ENCODE measurements around the gene KDM4C. TPM values are rescaled to one million over a fixed set of nuclear protein-coding genes. Genes with fewer than 3 reads are reported as not detected.

KDM4C gene
- total RNA-seq, 1 donor from 2014 or later: 26.6 TPM

DNA sequence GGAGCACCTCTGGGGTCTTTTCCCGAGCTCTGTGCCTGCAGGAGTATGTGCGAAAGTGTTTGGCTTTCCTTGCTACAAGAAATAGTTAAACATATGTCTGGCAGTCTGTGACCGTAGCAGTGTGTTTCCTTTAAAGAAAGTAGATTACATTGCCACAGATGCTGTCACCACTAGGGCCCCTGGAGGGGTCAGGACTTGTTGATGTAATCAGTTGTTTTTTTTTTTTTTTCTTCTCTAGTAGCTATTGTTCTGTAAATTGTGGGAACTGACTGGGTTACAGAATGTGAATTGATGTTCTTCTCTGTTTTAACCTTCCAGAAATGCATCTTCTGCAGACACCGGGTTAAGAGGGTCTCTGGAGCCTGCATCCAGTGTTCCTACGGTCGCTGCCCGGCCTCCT lies 345.6 kb downstream of the KDM4C start:
- Mint-ChIP-seq H3K27ac (no peak overlapping the region), H3K9me3 (ENCODE audit: low read depth) (peaks cover 4% of the 10 kb centered on the region), H3K27me3 (no peaks in the 10 kb centered on the region), H3K36me3 (ENCODE audit: insufficient read depth) (peaks cover 14% of the 10 kb centered on the region), H3K4me1 (ENCODE audit: low read depth) (no peaks in the 10 kb centered on the region), H3K4me3 (ENCODE audit: low read depth) (no peak overlapping the region)
- DNase-seq (ENCODE audit: low spot score, unreplicated experiment): no peak
- TF ChIP-seq, protein P1, sequence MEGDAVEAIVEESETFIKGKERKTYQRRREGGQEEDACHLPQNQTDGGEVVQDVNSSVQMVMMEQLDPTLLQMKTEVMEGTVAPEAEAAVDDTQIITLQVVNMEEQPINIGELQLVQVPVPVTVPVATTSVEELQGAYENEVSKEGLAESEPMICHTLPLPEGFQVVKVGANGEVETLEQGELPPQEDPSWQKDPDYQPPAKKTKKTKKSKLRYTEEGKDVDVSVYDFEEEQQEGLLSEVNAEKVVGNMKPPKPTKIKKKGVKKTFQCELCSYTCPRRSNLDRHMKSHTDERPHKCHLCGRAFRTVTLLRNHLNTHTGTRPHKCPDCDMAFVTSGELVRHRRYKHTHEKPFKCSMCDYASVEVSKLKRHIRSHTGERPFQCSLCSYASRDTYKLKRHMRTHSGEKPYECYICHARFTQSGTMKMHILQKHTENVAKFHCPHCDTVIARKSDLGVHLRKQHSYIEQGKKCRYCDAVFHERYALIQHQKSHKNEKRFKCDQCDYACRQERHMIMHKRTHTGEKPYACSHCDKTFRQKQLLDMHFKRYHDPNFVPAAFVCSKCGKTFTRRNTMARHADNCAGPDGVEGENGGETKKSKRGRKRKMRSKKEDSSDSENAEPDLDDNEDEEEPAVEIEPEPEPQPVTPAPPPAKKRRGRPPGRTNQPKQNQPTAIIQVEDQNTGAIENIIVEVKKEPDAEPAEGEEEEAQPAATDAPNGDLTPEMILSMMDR (IDR thresholded peaks at IDR 0.05; ENCODE audit: unreplicated experiment): no peak

- Mint-ChIP-seq H3K4me3 (ENCODE audit: low read depth) (no peak overlapping the region), H3K4me1 (ENCODE audit: low read depth) (no peaks in the 10 kb centered on the region), H3K36me3 (ENCODE audit: insufficient read depth) (peaks cover 14% of the 10 kb centered on the region), H3K27ac (no peak overlapping the region), H3K9me3 (ENCODE audit: low read depth) (peaks cover 4% of the 10 kb centered on the region), H3K27me3 (no peaks in the 10 kb centered on the region)
- DNase-seq (ENCODE audit: low spot score, unreplicated experiment): no peak
- TF ChIP-seq, protein P1 (IDR thresholded peaks at IDR 0.05; ENCODE audit: unreplicated experiment): no peak
Observed at GRCh38 chr9:7103771-7104170, 346.0 kb downstream of the KDM4C start.

GRCh38 chr9:7104625-7105024 lies 346.9 kb downstream of the KDM4C start:
- Mint-ChIP-seq H3K4me1 (ENCODE audit: low read depth) (no peaks in the 10 kb centered on the region), H3K27ac (no peak overlapping the region), H3K27me3 (no peaks in the 10 kb centered on the region), H3K36me3 (ENCODE audit: insufficient read depth) (peaks cover 14% of the 10 kb centered on the region), H3K4me3 (ENCODE audit: low read depth) (no peak overlapping the region), H3K9me3 (ENCODE audit: low read depth) (peaks cover 4% of the 10 kb centered on the region)
- DNase-seq (ENCODE audit: low spot score, unreplicated experiment): no peak
- TF ChIP-seq, protein P1 (IDR thresholded peaks at IDR 0.05; ENCODE audit: unreplicated experiment): no peak

DNA sequence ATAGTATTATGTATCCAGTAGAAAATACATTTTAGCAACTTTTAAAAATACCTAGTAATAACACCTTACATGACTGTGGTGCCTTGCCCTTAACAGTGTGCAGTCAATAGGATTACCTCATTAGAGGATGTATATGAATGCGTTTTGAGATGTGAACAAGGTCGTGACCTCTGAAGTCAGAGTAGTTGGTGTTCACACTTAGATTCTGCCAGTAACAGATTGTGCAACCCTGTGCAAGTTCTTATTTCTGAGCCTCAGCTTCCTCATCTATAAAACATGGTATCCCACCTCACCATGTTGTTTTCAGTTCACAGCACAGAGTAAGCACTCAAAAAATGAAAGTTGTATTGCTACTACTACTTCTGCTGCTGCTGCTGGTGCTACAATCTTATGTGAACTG lies 347.3 kb downstream of the KDM4C start:
- Mint-ChIP-seq H3K4me3 (ENCODE audit: low read depth) (no peak overlapping the region), H3K27me3 (no peaks in the 10 kb centered on the region), H3K9me3 (ENCODE audit: low read depth) (peaks cover 4% of the 10 kb centered on the region), H3K36me3 (ENCODE audit: insufficient read depth) (peaks cover 14% of the 10 kb centered on the region), H3K27ac (no peak overlapping the region), H3K4me1 (ENCODE audit: low read depth) (no peaks in the 10 kb centered on the region)
- no peak for DNase-seq (ENCODE audit: low spot score, unreplicated experiment)
- TF ChIP-seq, protein P1 (IDR thresholded peaks at IDR 0.05; ENCODE audit: unreplicated experiment): no peak

- Mint-ChIP-seq H3K4me3 (ENCODE audit: low read depth) (no peak overlapping the region), H3K27me3 (no peaks in the 10 kb centered on the region), H3K4me1 (ENCODE audit: low read depth) (no peaks in the 10 kb centered on the region), H3K36me3 (ENCODE audit: insufficient read depth) (peaks cover 5% of the 10 kb centered on the region), H3K9me3 (ENCODE audit: low read depth) (no peaks in the 10 kb centered on the region), H3K27ac (no peak overlapping the region)
- TF ChIP-seq, protein P1 (IDR thresholded peaks at IDR 0.05; ENCODE audit: unreplicated experiment): no peak
- DNase-seq (ENCODE audit: low spot score, unreplicated experiment): no peak
Observed at GRCh38 chr9:7108936-7109335, 351.2 kb downstream of the KDM4C start.
